Neutrophil (primary cell): ENCODE measurements around the gene DPYD.

Experiments used
- H3K27ac ChIP-seq: fragments of 200-600 bp; sonication (generic); 2 replicates; pipeline ENCODE4 v1.5.1; 2016; ENCODE audit warnings: mild to moderate bottlenecking, moderate library complexity
- H3K27me3 ChIP-seq: fragments of 200-600 bp; sonication (generic); 2 replicates; pipeline ENCODE4 v1.6.0; 2016; ENCODE audit warnings: mild to moderate bottlenecking
- H3K36me3 ChIP-seq: fragments of 200-600 bp; sonication (generic); 2 replicates; pipeline ENCODE4 v1.5.1; 2017
- H3K4me1 ChIP-seq, 2 experiments: fragments of 200-600 bp in 1 of 2; sonication (generic) in 1 of 2; 1 replicate in 1 of 2; 2 replicates in 1 of 2; pipeline versions ENCODE4 v1.5.1 to v1.6.1; 2013 to 2016; ENCODE audit warnings: low read depth in 1 of 2, low read length in 1 of 2, mild to moderate bottlenecking in 1 of 2, moderate library complexity in 1 of 2; ENCODE audit not compliant: control insufficient read depth in 1 of 2, insufficient read depth in 1 of 2
- H3K4me3 ChIP-seq, 2 experiments: fragments of 200-600 bp in 1 of 2; sonication (generic) in 1 of 2; 1 replicate in 1 of 2; 2 replicates in 1 of 2; pipeline ENCODE4 v1.5.1; 2013 to 2016; ENCODE audit warnings: low read depth in 1 of 2, low read length in 1 of 2, mild to moderate bottlenecking in 1 of 2, moderate library complexity in 1 of 2
- H3K9me3 ChIP-seq: fragments of 200-600 bp; sonication (generic); 2 replicates; pipeline ENCODE4 v1.5.1; 2016
- TF ChIP-seq, protein P1 (sequence below): fragments of 200-600 bp; sonication (generic); IDR thresholded peaks from 2 replicates; pipeline ENCODE4 v1.5.1; 2016; ENCODE audit warnings: antibody characterized with exemption

The DPYD gene

GRCh38 chr1:97308131-97308530, 612.7 kb downstream of the DPYD start:
- no peaks in the 10 kb centered on the region for H3K27me3 ChIP-seq
- TF ChIP-seq, protein P1, sequence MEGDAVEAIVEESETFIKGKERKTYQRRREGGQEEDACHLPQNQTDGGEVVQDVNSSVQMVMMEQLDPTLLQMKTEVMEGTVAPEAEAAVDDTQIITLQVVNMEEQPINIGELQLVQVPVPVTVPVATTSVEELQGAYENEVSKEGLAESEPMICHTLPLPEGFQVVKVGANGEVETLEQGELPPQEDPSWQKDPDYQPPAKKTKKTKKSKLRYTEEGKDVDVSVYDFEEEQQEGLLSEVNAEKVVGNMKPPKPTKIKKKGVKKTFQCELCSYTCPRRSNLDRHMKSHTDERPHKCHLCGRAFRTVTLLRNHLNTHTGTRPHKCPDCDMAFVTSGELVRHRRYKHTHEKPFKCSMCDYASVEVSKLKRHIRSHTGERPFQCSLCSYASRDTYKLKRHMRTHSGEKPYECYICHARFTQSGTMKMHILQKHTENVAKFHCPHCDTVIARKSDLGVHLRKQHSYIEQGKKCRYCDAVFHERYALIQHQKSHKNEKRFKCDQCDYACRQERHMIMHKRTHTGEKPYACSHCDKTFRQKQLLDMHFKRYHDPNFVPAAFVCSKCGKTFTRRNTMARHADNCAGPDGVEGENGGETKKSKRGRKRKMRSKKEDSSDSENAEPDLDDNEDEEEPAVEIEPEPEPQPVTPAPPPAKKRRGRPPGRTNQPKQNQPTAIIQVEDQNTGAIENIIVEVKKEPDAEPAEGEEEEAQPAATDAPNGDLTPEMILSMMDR: no peak
- no peaks in the 10 kb centered on the region for H3K4me1 ChIP-seq
- no peaks in the 10 kb centered on the region for H3K9me3 ChIP-seq
- H3K4me3 ChIP-seq: no peak overlapping the region
- peaks cover 23% of the 10 kb centered on the region for H3K36me3 ChIP-seq
- no peak overlapping the region for H3K27ac ChIP-seq

GRCh38 chr1:97307568-97307967, 613.3 kb downstream of the DPYD start:
- Histone ChIP-seq H3K4me1 (no peaks in the 10 kb centered on the region), H3K4me3 (no peak overlapping the region), H3K27me3 (no peaks in the 10 kb centered on the region), H3K36me3 (peaks cover 23% of the 10 kb centered on the region), H3K27ac (no peak overlapping the region), H3K9me3 (no peaks in the 10 kb centered on the region)
- TF ChIP-seq, protein P1: no peak

GRCh38 chr1:97307151-97307550, 613.7 kb downstream of the DPYD start:
- Histone ChIP-seq H3K36me3 (peaks cover 23% of the 10 kb centered on the region), H3K4me1 (no peaks in the 10 kb centered on the region), H3K27me3 (no peaks in the 10 kb centered on the region), H3K4me3 (no peak overlapping the region), H3K9me3 (no peaks in the 10 kb centered on the region), H3K27ac (no peak overlapping the region)
- TF ChIP-seq, protein P1: no peak

DNA sequence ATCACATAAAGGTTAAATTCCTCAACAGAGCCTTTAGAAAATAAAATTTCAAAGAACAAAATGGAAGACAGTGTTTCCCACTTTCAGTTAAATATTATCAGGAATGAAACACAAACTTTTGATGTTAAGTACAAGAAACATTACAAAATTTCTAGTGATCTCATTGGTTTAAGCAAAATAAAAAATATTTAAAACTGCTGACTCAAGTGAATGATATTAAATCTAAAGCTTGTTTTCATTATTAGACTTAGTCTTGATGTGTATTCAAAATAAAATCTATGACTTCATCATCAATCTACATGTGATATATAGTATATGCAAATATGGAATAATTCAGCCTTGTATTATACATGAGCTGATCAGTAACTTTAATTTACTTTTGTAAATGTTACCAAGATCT, 614.3 kb downstream of the DPYD start:
- no peaks in the 10 kb centered on the region for H3K27me3 ChIP-seq
- TF ChIP-seq, protein P1: no peak
- no peaks in the 10 kb centered on the region for H3K9me3 ChIP-seq
- H3K27ac ChIP-seq: no peak overlapping the region
- H3K4me3 ChIP-seq: no peak overlapping the region
- no peaks in the 10 kb centered on the region for H3K4me1 ChIP-seq
- peaks cover 23% of the 10 kb centered on the region for H3K36me3 ChIP-seq

- Histone ChIP-seq H3K27ac (no peak overlapping the region), H3K4me3 (no peak overlapping the region), H3K36me3 (peaks cover 23% of the 10 kb centered on the region), H3K9me3 (no peaks in the 10 kb centered on the region), H3K4me1 (no peaks in the 10 kb centered on the region), H3K27me3 (no peaks in the 10 kb centered on the region)
- TF ChIP-seq, protein P1: no peak
Observed at GRCh38 chr1:97304366-97304765, 616.5 kb downstream of the DPYD start.

- H3K4me1 ChIP-seq: peaks cover 5 to 7% of the 10 kb centered on the region in 2 experiments
Observed at GRCh38 chr1:97298966-97299365, 621.9 kb downstream of the DPYD start.

More at GRCh38 chr1:97298966-97299365, 621.9 kb downstream of the DPYD start:
- Histone ChIP-seq H3K36me3 (peaks cover 19% of the 10 kb centered on the region), H3K27me3 (no peaks in the 10 kb centered on the region), H3K4me3 (no peak overlapping the region), H3K27ac (no peak overlapping the region), H3K9me3 (no peaks in the 10 kb centered on the region)
- TF ChIP-seq, protein P1: no peak
